Endothelial cell (in vitro differentiated cells): ENCODE data around the gene ZNF223. TPM values are rescaled to one million over a fixed set of nuclear protein-coding genes. Genes with fewer than 3 reads are reported as not detected.

ENCODE experiments used
- DNase-seq: peaks from one replicate; pipeline ENCODE4 v3.0.0; 2021; ENCODE audit warnings: low spot score
- H3K27ac Mint-ChIP-seq: one replicate; pipeline ENCODE4 v1.8.0; 2021; ENCODE audit warnings: mixed read lengths, inconsistent platforms; ENCODE audit not compliant: unreplicated experiment
- H3K27me3 Mint-ChIP-seq: one replicate; pipeline ENCODE4 v1.8.0; 2021; ENCODE audit warnings: mild to moderate bottlenecking, moderate library complexity, mixed read lengths, inconsistent platforms; ENCODE audit not compliant: unreplicated experiment
- H3K36me3 Mint-ChIP-seq: one replicate; pipeline ENCODE4 v1.8.0; 2021; ENCODE audit warnings: mild to moderate bottlenecking, low read depth, mixed read lengths, inconsistent platforms; ENCODE audit not compliant: unreplicated experiment
- H3K4me1 Mint-ChIP-seq: one replicate; pipeline ENCODE4 v1.8.0; 2021; ENCODE audit warnings: mild to moderate bottlenecking, mixed read lengths, inconsistent platforms; ENCODE audit not compliant: unreplicated experiment
- H3K4me3 Mint-ChIP-seq: one replicate; pipeline ENCODE4 v1.8.0; 2021; ENCODE audit warnings: mild to moderate bottlenecking, mixed read lengths, inconsistent platforms; ENCODE audit not compliant: unreplicated experiment
- H3K9me3 Mint-ChIP-seq: one replicate; pipeline ENCODE4 v1.8.0; 2021; ENCODE audit warnings: mixed read lengths, inconsistent platforms; ENCODE audit not compliant: unreplicated experiment
- CTCF ChIP-seq: fragments of 200-600 bp; sonication (generic); IDR thresholded peaks from one replicate; pipeline ENCODE4 v1.5.0; 2021; ENCODE audit warnings: antibody characterized with exemption; ENCODE audit not compliant: unreplicated experiment
- total RNA-seq: library from RNA; stranded (reverse); fragmentation: NEBNext Ultra II Directional; extraction: Animal tissue kit (Norgen Biotek cat#: 25700); gene quantifications from one replicate; pipeline ENCODE4 v1.2.1, GENCODE V29; 2021; ENCODE audit not compliant: unreplicated experiment

ZNF223 gene
- total RNA-seq, 1 donor from 2014 or later: 10.9 TPM

GRCh38 chr19:44050740-44051649 is 841 bp upstream of the ZNF223 start:
- DNase-seq: no peak
- H3K27ac Mint-ChIP-seq: no peak overlapping the region
- H3K36me3 Mint-ChIP-seq: peaks cover 15% of the 10 kb centered on the region
- no peaks in the 10 kb centered on the region for H3K9me3 Mint-ChIP-seq
- H3K4me3 Mint-ChIP-seq: peak overlapping the region; percentile 99
- peaks cover 3% of the 10 kb centered on the region for H3K27me3 Mint-ChIP-seq
- no peak for TF ChIP-seq CTCF
- peaks cover 15% of the 10 kb centered on the region for H3K4me1 Mint-ChIP-seq

- TF ChIP-seq CTCF: no peak
- peaks cover 15% of the 10 kb centered on the region for H3K4me1 Mint-ChIP-seq
- H3K27ac Mint-ChIP-seq: no peak overlapping the region
- H3K27me3 Mint-ChIP-seq: peaks cover 1% of the 10 kb centered on the region
- H3K36me3 Mint-ChIP-seq: peaks cover 49% of the 10 kb centered on the region
- H3K4me3 Mint-ChIP-seq: peak overlapping the region; percentile 47
- no peak for DNase-seq
- H3K9me3 Mint-ChIP-seq: no peaks in the 10 kb centered on the region
Observed at GRCh38 chr19:44055870-44056269, 4.0 kb downstream of the ZNF223 start.

DNA sequence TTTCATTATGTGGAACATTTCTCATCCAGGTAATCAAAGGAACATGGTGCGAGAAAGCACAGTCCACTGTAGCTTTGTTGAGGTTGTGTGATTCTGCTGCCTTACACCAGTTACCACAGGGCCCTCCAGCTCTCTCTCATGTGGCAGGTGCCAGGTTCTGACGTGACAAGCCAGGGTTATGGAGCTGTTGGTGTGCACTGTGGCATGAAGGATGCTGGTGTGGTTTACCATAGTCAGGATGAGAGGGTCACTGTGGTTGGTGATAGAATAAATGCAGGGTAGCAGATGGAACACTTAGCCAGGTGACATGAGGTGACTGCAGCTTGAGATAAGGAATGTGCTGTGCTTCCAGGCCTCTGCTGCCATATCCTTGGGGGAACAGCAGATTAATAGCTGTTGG is 7.4 kb downstream of the ZNF223 start:
- Mint-ChIP-seq H3K9me3 (no peaks in the 10 kb centered on the region), H3K27me3 (peaks cover 1% of the 10 kb centered on the region), H3K4me3 (no peak overlapping the region), H3K36me3 (peaks cover 75% of the 10 kb centered on the region), H3K27ac (no peak overlapping the region), H3K4me1 (no peaks in the 10 kb centered on the region)
- no peak for TF ChIP-seq CTCF
- DNase-seq: no peak

GRCh38 chr19:44061038-44061437 is 9.2 kb downstream of the ZNF223 start:
- no peaks in the 10 kb centered on the region for H3K4me1 Mint-ChIP-seq

More at GRCh38 chr19:44061038-44061437, 9.2 kb downstream of the ZNF223 start:
- no peak for TF ChIP-seq CTCF
- H3K4me3 Mint-ChIP-seq: peak overlapping the region; percentile 79
- DNase-seq: no peak
- H3K27ac Mint-ChIP-seq: no peak overlapping the region
- H3K36me3 Mint-ChIP-seq: peaks cover 73% of the 10 kb centered on the region
- peaks cover under 1% of the 10 kb centered on the region for H3K9me3 Mint-ChIP-seq
- H3K27me3 Mint-ChIP-seq: peaks cover 1% of the 10 kb centered on the region
